HepG2 (cell line): Measurements from ENCODE around the gene NAP1L4. TPM values are rescaled to one million over a fixed set of nuclear protein-coding genes. Genes with fewer than 3 reads are reported as not detected.
A peak's percentile ranks its signal among the peaks of the same experiment; 100 is the strongest.

ENCODE experiments used
- ATAC-seq: fragments of 200-7000 bp; cut with Tn5 transposase; 3 replicates; pipeline ENCODE4 v1.9.1; 2020; ENCODE audit warnings: mild to moderate bottlenecking, moderate library complexity
- BruUV-seq: library from RNA; stranded (reverse); fragments of 400-500 nt; replicated peaks from 2 replicates; lab custom pipeline; 2021; lab: Mats Ljungman, UMichigan
- CTCF ChIA-PET: fragments of 300-600 bp; formaldehyde crosslinking; extraction: SDS; loops from one replicate; lab custom pipeline; 2021; ENCODE audit warnings: low total read pairs, inconsistent platforms, low intra/inter-chr PET ratio; lab: Yijun Ruan, JAX
- POLR2A ChIA-PET: fragments of 350-600 bp; sonication (Branson Sonifier 250); formaldehyde crosslinking; loops from one replicate; lab custom pipeline; 2020; ENCODE audit warnings: antibody characterized with exemption, inconsistent platforms; lab: Yijun Ruan, JAX
- DNase-seq: peaks from one replicate; pipeline ENCODE4 v3.0.0-alpha.2; 2015; ENCODE audit warnings: low spot score
- FAIRE-seq: peaks from 3 replicates; lab custom pipeline; 2011; peaks lifted over from hg19 to GRCh38; lab: Jason Lieb, UNC
- H2AFZ ChIP-seq: one replicate; pipeline ENCODE4 v1.6.1; 2011; ENCODE audit warnings: low read length, inconsistent platforms
- H3K27ac ChIP-seq: fragments of 300-600 bp; 3 replicates; pipeline ENCODE4 v1.8.0; 2011; ENCODE audit warnings: mixed run types, mild to moderate bottlenecking, mixed read lengths, low read length, inconsistent platforms; ENCODE audit not compliant: insufficient read depth; ENCODE audit errors: extremely low read length
- H3K27me3 ChIP-seq, 2 experiments: fragments of 200-600 bp in 1 of 2; 2 replicates in 1 of 2; 3 replicates in 1 of 2; pipeline versions ENCODE4 v1.6.0 to v1.8.0; 2011; ENCODE audit warnings: low read length in 2 of 2, mild to moderate bottlenecking in 2 of 2, moderate library complexity in 2 of 2, inconsistent platforms in 1 of 2; ENCODE audit not compliant: insufficient read depth in 2 of 2, control insufficient read depth in 1 of 2
- H3K36me3 ChIP-seq, 2 experiments: fragments of 200-600 bp in 1 of 2; replicated peaks in 1 of 2; 2 replicates in 1 of 2; 3 replicates in 1 of 2; pipeline versions ENCODE4 v1.5.1 to v1.8.0; 2011; ENCODE audit warnings: low read length in 2 of 2, inconsistent platforms in 1 of 2; ENCODE audit not compliant: insufficient read depth in 2 of 2, control insufficient read depth in 1 of 2
- H3K4me1 ChIP-seq: 2 replicates; pipeline ENCODE4 v1.5.1; 2012; ENCODE audit warnings: low read length, inconsistent platforms; ENCODE audit not compliant: insufficient read depth
- H3K4me2 ChIP-seq: 2 replicates; pipeline ENCODE4 v1.6.0; 2011; ENCODE audit warnings: low read depth, low read length, inconsistent platforms
- H3K4me3 ChIP-seq, 3 experiments: fragments of 200-600 bp in 1 of 3; sonication (generic), shearing (Covaris generic) in 1 of 3; replicated peaks in 1 of 3; 2 replicates each; pipeline ENCODE4 v1.5.1; 2011 to 2016; ENCODE audit warnings: low read length in 3 of 3, inconsistent platforms in 2 of 3, low read depth in 2 of 3, mild to moderate bottlenecking in 2 of 3, control low read depth in 1 of 3, mixed read lengths in 1 of 3; ENCODE audit not compliant: insufficient read depth in 1 of 3
- H3K79me2 ChIP-seq: one replicate; pipeline ENCODE4 v1.6.1; 2011; ENCODE audit warnings: low read length, inconsistent platforms; ENCODE audit not compliant: insufficient read depth
- H3K9ac ChIP-seq: 2 replicates; pipeline ENCODE4 v1.6.0; 2011; ENCODE audit warnings: mild to moderate bottlenecking, low read depth, low read length, inconsistent platforms; ENCODE audit not compliant: insufficient read depth
- H3K9me3 ChIP-seq: 2 replicates; pipeline ENCODE4 v1.5.1; 2012; ENCODE audit warnings: mild to moderate bottlenecking, low read length
- H4K20me1 ChIP-seq: 2 replicates; pipeline ENCODE4 v1.6.0; 2011; ENCODE audit warnings: inconsistent platforms, mild to moderate bottlenecking, low read length, moderate library complexity; ENCODE audit not compliant: insufficient read depth
- AGO2 ChIP-seq: fragments of 200-400 bp; formaldehyde crosslinking; optimal IDR thresholded peaks from 2 replicates; pipeline ENCODE3; 2017; ENCODE audit warnings: mild to moderate bottlenecking, low read depth, low read length, moderate library complexity
- FOXM1 ChIP-seq: sonication (generic); formaldehyde crosslinking; IDR thresholded peaks from 2 replicates; pipeline ENCODE4 v1.5.0; 2020; ENCODE audit warnings: missing genetic modification reagents
- MXI1 ChIP-seq: IDR thresholded peaks from 3 replicates; pipeline ENCODE4 v1.6.1; 2012; ENCODE audit warnings: low read depth, low read length, inconsistent platforms, borderline replicate concordance
- NAIF1 ChIP-seq: sonication (generic); formaldehyde crosslinking; IDR thresholded peaks from 2 replicates; pipeline ENCODE4 v1.5.0; 2020; ENCODE audit warnings: mild to moderate bottlenecking, missing genetic modification reagents, borderline replicate concordance
- NFYC ChIP-seq: IDR thresholded peaks from 2 replicates; pipeline ENCODE4 v1.6.1; 2016; ENCODE audit warnings: missing genetic modification reagents, missing compliant biosample characterization
- PRMT3 ChIP-seq: sonication (generic); formaldehyde crosslinking; IDR thresholded peaks from 2 replicates; pipeline ENCODE4 v1.8.1; 2022; ENCODE audit warnings: low read depth, mild to moderate bottlenecking, moderate library complexity, missing genetic modification reagents, borderline replicate concordance
- RBM22 ChIP-seq: fragments of 200-400 bp; formaldehyde crosslinking; optimal IDR thresholded peaks from 2 replicates; pipeline ENCODE3; 2017; ENCODE audit warnings: mild to moderate bottlenecking, low read length, moderate library complexity
- SP4 ChIP-seq: sonication (generic); formaldehyde crosslinking; IDR thresholded peaks from 2 replicates; pipeline ENCODE4 v1.8.1; 2023; ENCODE audit warnings: mild to moderate bottlenecking, missing genetic modification reagents
- TARDBP ChIP-seq: sonication (generic); formaldehyde crosslinking; IDR thresholded peaks from 2 replicates; pipeline ENCODE4 v1.8.0; 2022; ENCODE audit warnings: mild to moderate bottlenecking, missing genetic modification reagents
- ZBTB33 ChIP-seq: sonication (generic); formaldehyde crosslinking; IDR thresholded peaks from 2 replicates; pipeline ENCODE4 v1.4.0; 2020; ENCODE audit warnings: missing genetic modification reagents
- ZNF703 ChIP-seq: sonication (generic); formaldehyde crosslinking; IDR thresholded peaks from 2 replicates; pipeline ENCODE4 v1.5.1; 2020; ENCODE audit warnings: missing genetic modification reagents, mild to moderate bottlenecking, moderate library complexity, borderline replicate concordance
- WGBS: methylation state at CpG from one replicate; pipeline ENCODE4 v1.1.6; 2017; ENCODE audit warnings: low lambda C conversion rate; 5-methylcytosine and 5-hydroxymethylcytosine counted together
- in situ Hi-C: cut with HindIII; loops from 2 replicates; pipeline ENCODE4 v1.10.0; 2017; ENCODE audit warnings: low pct_unique_long_range_greater_than_20kb; ENCODE audit not compliant: extremely low pct_ligation_motif_present
- intact Hi-C: fragments of 100-400 bp; cut with micrococcal nuclease; formaldehyde crosslinking; loops from one replicate; pipeline ENCODE4 v1.10.0; 2022; ENCODE audit not compliant: unreplicated experiment
- polyA plus RNA-seq, 8 experiments: library from polyadenylated mRNA; depleted of rRNA in 3 of 8; stranded (reverse) in 7 of 8; unstranded in 1 of 8; fragments of >200 nt; fragmentation: Illumina TruSeq in 4 of 8; extraction: Trizol in 4 of 8; gene quantifications; 2 replicates each; pipeline versions ENCODE4 v1.2.1 to v1.2.3, GENCODE V29; 2011 to 2016; ENCODE audit warnings: low read depth in 4 of 8, missing spikeins in 1 of 8, mixed read lengths in 1 of 8; ENCODE audit not compliant: insufficient read depth in 1 of 8
- total RNA-seq, 5 experiments: library from RNA; depleted of rRNA; stranded (reverse); fragments of >200 nt; fragmentation: Illumina TruSeq; extraction: Trizol; gene quantifications; 2 replicates each; pipeline ENCODE4 v1.2.3, GENCODE V29; 2016; ENCODE audit warnings: low read depth in 1 of 5
- TF ChIP-seq, protein P1 (sequence below): sonication (generic); formaldehyde crosslinking; IDR thresholded peaks from 2 replicates; pipeline ENCODE4 v1.4.0; 2020; ENCODE audit warnings: missing genetic modification reagents
- TF ChIP-seq, protein P2 (sequence below): sonication (generic); formaldehyde crosslinking; IDR thresholded peaks from 2 replicates; pipeline ENCODE4 v1.5.0; 2020; ENCODE audit warnings: missing genetic modification reagents

NAP1L4 gene
- total and polyA plus RNA-seq, 2 of the 13 experiments (the other 11 are each of a cell fraction or from before 2014, with no cell fraction given) = 64.0 to 186 TPM

- POLR2A ChIA-PET = no interaction called here
- CTCF ChIA-PET = no interaction called here
Observed at GRCh38 chr11:2944530-2944929, 47.6 kb downstream of the NAP1L4 start.

DNA sequence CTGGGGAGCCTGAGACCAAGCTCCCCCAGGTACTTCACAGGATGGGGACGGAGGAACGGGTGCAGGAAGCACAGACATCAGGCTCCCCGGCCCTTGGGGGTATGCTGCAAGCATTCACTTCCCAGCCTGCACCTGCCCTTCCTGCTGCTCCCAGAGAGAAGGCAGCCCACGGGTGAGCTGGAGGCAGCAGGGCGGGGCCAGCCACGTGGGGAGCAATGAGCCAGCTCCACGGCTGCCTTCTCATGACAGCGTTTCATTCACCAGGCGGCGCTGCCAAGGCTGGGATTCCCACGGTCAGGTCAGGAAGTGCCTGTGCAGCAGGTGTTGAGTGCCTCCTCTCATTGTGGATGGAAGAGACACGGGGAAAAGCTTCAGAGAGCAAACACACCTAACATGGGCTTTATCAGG, 48.4 kb downstream of the NAP1L4 start:
- peaks cover 2 to 54% of the 10 kb centered on the region in 2 experiments; a peak in 4 of 5 replicates for H3K36me3 ChIP-seq
- H3K4me1 ChIP-seq = peaks cover 14% of the 10 kb centered on the region
- peaks cover 1% of the 10 kb centered on the region; the same call in 1 of the 2 replicates for H3K9me3 ChIP-seq
- H3K79me2 ChIP-seq = no peaks in the 10 kb centered on the region
- no peak overlapping the region for H3K4me2 ChIP-seq
- H4K20me1 ChIP-seq = peaks cover 22% of the 10 kb centered on the region
- intact Hi-C loops (no loop called here), in situ Hi-C loops (no loop called here)
- ChIA-PET POLR2A (interaction anchor here (0.6 kb wide), 1 partner anchor 12 kb away, joined by 3 read pairs; no protein-coding TSS in a partner anchor), CTCF (no interaction called here)
- H3K4me3 ChIP-seq = no peak overlapping the region
- no TSS peak for BruUV-seq
- no peak for DNase-seq
- FAIRE-seq = no peak
- no peak for ATAC-seq
- H3K9ac ChIP-seq = no peak overlapping the region
- no peak overlapping the region for H2AFZ ChIP-seq
- no peak overlapping the region for H3K27ac ChIP-seq
- no peaks in the 10 kb centered on the region for H3K27me3 ChIP-seq
- WGBS = 87% methylated on average over 9 of the region's 12 CpGs
- TF ChIP-seq, protein P1, sequence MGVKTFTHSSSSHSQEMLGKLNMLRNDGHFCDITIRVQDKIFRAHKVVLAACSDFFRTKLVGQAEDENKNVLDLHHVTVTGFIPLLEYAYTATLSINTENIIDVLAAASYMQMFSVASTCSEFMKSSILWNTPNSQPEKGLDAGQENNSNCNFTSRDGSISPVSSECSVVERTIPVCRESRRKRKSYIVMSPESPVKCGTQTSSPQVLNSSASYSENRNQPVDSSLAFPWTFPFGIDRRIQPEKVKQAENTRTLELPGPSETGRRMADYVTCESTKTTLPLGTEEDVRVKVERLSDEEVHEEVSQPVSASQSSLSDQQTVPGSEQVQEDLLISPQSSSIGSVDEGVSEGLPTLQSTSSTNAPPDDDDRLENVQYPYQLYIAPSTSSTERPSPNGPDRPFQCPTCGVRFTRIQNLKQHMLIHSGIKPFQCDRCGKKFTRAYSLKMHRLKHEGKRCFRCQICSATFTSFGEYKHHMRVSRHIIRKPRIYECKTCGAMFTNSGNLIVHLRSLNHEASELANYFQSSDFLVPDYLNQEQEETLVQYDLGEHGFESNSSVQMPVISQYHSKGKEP (CRISPR knock-in tag) = no peak
- TF ChIP-seq NAIF1 = no peak
- TF ChIP-seq ZNF703 (CRISPR knock-in tag) = no peak
- no peak for TF ChIP-seq NFYC
- TF ChIP-seq MXI1 = no peak
- TF ChIP-seq FOXM1 (CRISPR knock-in tag) = no peak
- TF ChIP-seq RBM22 = peak; percentile 79
- TF ChIP-seq SP4 (CRISPR knock-in tag) = no peak
- no peak for TF ChIP-seq TARDBP (CRISPR knock-in tag)
- TF ChIP-seq, protein P2, sequence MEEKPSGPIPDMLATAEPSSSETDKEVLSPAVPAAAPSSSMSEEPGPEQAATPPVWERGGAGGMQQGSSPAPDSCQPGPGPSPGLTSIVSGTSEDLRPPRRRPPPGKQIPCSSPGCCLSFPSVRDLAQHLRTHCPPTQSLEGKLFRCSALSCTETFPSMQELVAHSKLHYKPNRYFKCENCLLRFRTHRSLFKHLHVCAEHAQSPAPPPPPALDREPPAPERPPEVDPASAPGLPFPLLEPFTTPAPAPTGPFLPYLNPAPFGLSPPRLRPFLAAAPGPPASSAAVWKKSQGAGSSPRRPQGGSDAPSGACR (CRISPR knock-in tag) = no peak

More at GRCh38 chr11:2944530-2944929, 47.6 kb downstream of the NAP1L4 start:
- Histone ChIP-seq H3K27ac (no peak overlapping the region), H4K20me1 (peaks cover 22% of the 10 kb centered on the region), H3K79me2 (no peaks in the 10 kb centered on the region), H3K4me2 (no peak overlapping the region), H3K27me3 (no peaks in the 10 kb centered on the region), H3K4me3 (no peak overlapping the region), H3K9me3 (no peaks in the 10 kb centered on the region), H2AFZ (no peak overlapping the region), H3K36me3 (peaks cover 4 to 62% of the 10 kb centered on the region in 2 experiments; a peak in 4 of 5 replicates), H3K9ac (no peak overlapping the region), H3K4me1 (peaks cover 14% of the 10 kb centered on the region)
- WGBS = 98% methylated on average over 17 of the region's 24 CpGs
- FAIRE-seq (no peak), ATAC-seq (no peak), DNase-seq (no peak)
- TF ChIP-seq ZBTB33 (CRISPR knock-in tag) (0 out of 2 replicates have a peak, but pooled peaks have one; percentile 44), AGO2 (peak; percentile 87), PRMT3 (no peak)
- intact Hi-C loops (no loop called here), in situ Hi-C loops (no loop called here)
- no TSS peak for BruUV-seq
